CD4-positive, alpha-beta T cell (primary cell): ENCODE data around the gene WFDC5. TPM values are rescaled to one million over a fixed set of nuclear protein-coding genes. Genes with fewer than 3 reads are reported as not detected.

Source experiments
- ATAC-seq: fragments of 200-7000 bp; cut with Tn5 transposase; one replicate; pipeline ENCODE4 v1.10.0; 2022; ENCODE audit warnings: mild to moderate bottlenecking; ENCODE audit not compliant: poor library complexity
- CTCF ChIA-PET: fragments of 350-600 bp; sonication (Branson Sonifier 250); formaldehyde crosslinking; loops from one replicate; lab custom pipeline; 2021; ENCODE audit warnings: antibody characterized with exemption, inconsistent platforms; lab: Charles Lee
- POLR2A ChIA-PET: fragments of 350-600 bp; sonication (Branson Sonifier 250); formaldehyde crosslinking; loops from one replicate; lab custom pipeline; 2021; ENCODE audit warnings: antibody characterized with exemption, inconsistent platforms; lab: Charles Lee
- DNase-seq, 14 experiments: peaks; one replicate each; pipeline ENCODE4 v3.0.0-alpha.2; 2013 to 2020; ENCODE audit warnings: mixed read lengths in 2 of 14
- H3K27ac ChIP-seq, 2 donors: one replicate each; pipeline versions ENCODE4 v1.5.1 to v1.7.0; 2013; ENCODE audit warnings: low read length in 2 of 2, low read depth in 1 of 2, mild to moderate bottlenecking in 1 of 2
- H3K27me3 ChIP-seq, 2 experiments: 1 replicate in 1 of 2; 2 replicates in 1 of 2; pipeline versions ENCODE4 v1.6.1 to v1.7.0; 2013; ENCODE audit warnings: low read length in 2 of 2, control low read depth in 1 of 2, mild to moderate bottlenecking in 1 of 2, moderate library complexity in 1 of 2; ENCODE audit not compliant: insufficient read depth in 2 of 2, control insufficient read depth in 1 of 2
- H3K36me3 ChIP-seq: one replicate; pipeline ENCODE4 v1.6.1; 2013; ENCODE audit warnings: low read length, control low read depth; ENCODE audit not compliant: insufficient read depth
- H3K4me1 ChIP-seq: one replicate; pipeline ENCODE4 v1.6.1; 2013; ENCODE audit warnings: low read length, control low read depth; ENCODE audit not compliant: insufficient read depth
- H3K4me3 ChIP-seq: one replicate; pipeline ENCODE4 v1.5.1; 2013; ENCODE audit warnings: mild to moderate bottlenecking, low read length, moderate library complexity
- H3K9me3 ChIP-seq, 2 experiments: 1 replicate in 1 of 2; 2 replicates in 1 of 2; pipeline versions ENCODE4 v1.6.1 to v1.7.0; 2013; ENCODE audit warnings: low read length in 2 of 2, mild to moderate bottlenecking in 2 of 2, control low read depth in 1 of 2, moderate library complexity in 1 of 2; ENCODE audit not compliant: control insufficient read depth in 1 of 2, insufficient read depth in 1 of 2
- H3K27ac Mint-ChIP-seq: one replicate; pipeline ENCODE4 v1.8.0; 2020; ENCODE audit warnings: mixed read lengths
- H3K27me3 Mint-ChIP-seq: one replicate; pipeline ENCODE4 v1.8.0; 2021; ENCODE audit warnings: mixed read lengths
- H3K36me3 Mint-ChIP-seq: one replicate; pipeline ENCODE4 v1.8.0; 2021; ENCODE audit warnings: low read depth, mixed read lengths
- H3K4me1 Mint-ChIP-seq: one replicate; pipeline ENCODE4 v1.8.0; 2021; ENCODE audit warnings: low read depth, mixed read lengths
- H3K4me3 Mint-ChIP-seq: one replicate; pipeline ENCODE4 v1.8.0; 2020; ENCODE audit warnings: mild to moderate bottlenecking, mixed read lengths
- H3K9me3 Mint-ChIP-seq: one replicate; pipeline ENCODE4 v1.8.0; 2020; ENCODE audit warnings: mixed read lengths
- intact Hi-C, 2 experiments: fragments of 100-400 bp; cut with DNase I in 1 of 2; cut with micrococcal nuclease in 1 of 2; formaldehyde crosslinking; loops; one replicate each; pipeline versions ENCODE4 v1.15.1 to v1.9.0; 2023 to 2025; cut with DNase I, micrococcal nuclease
- total RNA-seq, 174 experiments: library from RNA in 2 of 174; stranded (reverse) in 2 of 174; gene quantifications; one replicate each; pipeline ENCODE4 v1.2.3 and lab custom pipeline; 2021 to 2026
- TF ChIP-seq, protein P1 (sequence below): fragments of 200-600 bp; IDR thresholded peaks from one replicate; pipeline ENCODE4 v1.8.0; 2022; ENCODE audit warnings: antibody characterized with exemption, mild to moderate bottlenecking

Gene WFDC5
- total RNA-seq, 2 experiments from 2014 or later, result not detected

GRCh38 chr20:45117581-45117980 is 2.6 kb upstream of the WFDC5 start:
- ChIA-PET CTCF (interaction anchor here (1.0 kb wide), 1 partner anchor 73 kb away, joined by 3 read pairs; no protein-coding TSS in a partner anchor), POLR2A (no interaction called here)
- DNase-seq, result no peak
- Histone ChIP-seq H3K4me1 (peaks cover 6% of the 10 kb centered on the region), H3K27me3 (peaks cover 0 to 9% of the 10 kb centered on the region in 2 experiments), H3K36me3 (no peaks in the 10 kb centered on the region), H3K27ac (no peak overlapping the region), H3K4me3 (no peak overlapping the region), H3K9me3 (no peaks in the 10 kb centered on the region)
- H3K27ac Mint-ChIP-seq, result no peak overlapping the region
- TF ChIP-seq, protein P1, sequence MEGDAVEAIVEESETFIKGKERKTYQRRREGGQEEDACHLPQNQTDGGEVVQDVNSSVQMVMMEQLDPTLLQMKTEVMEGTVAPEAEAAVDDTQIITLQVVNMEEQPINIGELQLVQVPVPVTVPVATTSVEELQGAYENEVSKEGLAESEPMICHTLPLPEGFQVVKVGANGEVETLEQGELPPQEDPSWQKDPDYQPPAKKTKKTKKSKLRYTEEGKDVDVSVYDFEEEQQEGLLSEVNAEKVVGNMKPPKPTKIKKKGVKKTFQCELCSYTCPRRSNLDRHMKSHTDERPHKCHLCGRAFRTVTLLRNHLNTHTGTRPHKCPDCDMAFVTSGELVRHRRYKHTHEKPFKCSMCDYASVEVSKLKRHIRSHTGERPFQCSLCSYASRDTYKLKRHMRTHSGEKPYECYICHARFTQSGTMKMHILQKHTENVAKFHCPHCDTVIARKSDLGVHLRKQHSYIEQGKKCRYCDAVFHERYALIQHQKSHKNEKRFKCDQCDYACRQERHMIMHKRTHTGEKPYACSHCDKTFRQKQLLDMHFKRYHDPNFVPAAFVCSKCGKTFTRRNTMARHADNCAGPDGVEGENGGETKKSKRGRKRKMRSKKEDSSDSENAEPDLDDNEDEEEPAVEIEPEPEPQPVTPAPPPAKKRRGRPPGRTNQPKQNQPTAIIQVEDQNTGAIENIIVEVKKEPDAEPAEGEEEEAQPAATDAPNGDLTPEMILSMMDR, result no peak
- H3K36me3 Mint-ChIP-seq, result no peaks in the 10 kb centered on the region
- intact Hi-C loops, result no loop called here
- peaks cover 11% of the 10 kb centered on the region for H3K27me3 Mint-ChIP-seq
- ATAC-seq, result no peak
- no peaks in the 10 kb centered on the region for H3K9me3 Mint-ChIP-seq
- H3K4me3 Mint-ChIP-seq, result no peak overlapping the region
- H3K4me1 Mint-ChIP-seq, result peaks cover 5% of the 10 kb centered on the region

DNA sequence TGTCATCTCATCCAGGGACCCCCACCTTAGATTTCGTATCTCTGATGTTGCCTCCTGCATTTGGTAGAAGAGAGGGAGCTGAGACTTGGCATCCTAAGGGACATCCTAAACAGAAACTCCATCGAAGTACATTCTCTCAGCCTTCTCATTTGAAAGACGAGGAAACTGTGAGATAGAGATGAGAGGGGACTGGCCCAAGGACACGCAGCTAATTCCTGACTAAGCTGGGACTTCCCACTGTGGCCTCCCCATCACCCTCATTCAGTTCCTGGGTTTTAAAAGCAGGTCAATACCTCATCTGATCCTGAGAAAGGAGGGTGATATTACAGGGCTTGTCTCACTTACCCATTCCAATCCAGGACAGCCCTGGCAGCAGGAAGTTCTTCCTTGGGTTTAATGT is 855 bp upstream of the WFDC5 start:
- ATAC-seq (no peak), DNase-seq (no peak)
- TF ChIP-seq, protein P1, result no peak
- intact Hi-C loops, result no loop called here
- H3K9me3 Mint-ChIP-seq, result no peaks in the 10 kb centered on the region
- ChIA-PET CTCF (no interaction called here), POLR2A (no interaction called here)
- H3K27ac ChIP-seq, result no peak overlapping the region
- H3K9me3 ChIP-seq, result no peaks in the 10 kb centered on the region
- H3K4me1 Mint-ChIP-seq, result peaks cover 5% of the 10 kb centered on the region
- H3K27me3 Mint-ChIP-seq, result peaks cover 6% of the 10 kb centered on the region
- H3K4me1 ChIP-seq, result peaks cover 6% of the 10 kb centered on the region
- no peak overlapping the region for H3K4me3 Mint-ChIP-seq
- H3K36me3 Mint-ChIP-seq, result no peaks in the 10 kb centered on the region
- H3K36me3 ChIP-seq, result no peaks in the 10 kb centered on the region
- peaks cover 0 to 9% of the 10 kb centered on the region in 2 experiments for H3K27me3 ChIP-seq
- no peak overlapping the region for H3K4me3 ChIP-seq
- H3K27ac Mint-ChIP-seq, result no peak overlapping the region

DNA sequence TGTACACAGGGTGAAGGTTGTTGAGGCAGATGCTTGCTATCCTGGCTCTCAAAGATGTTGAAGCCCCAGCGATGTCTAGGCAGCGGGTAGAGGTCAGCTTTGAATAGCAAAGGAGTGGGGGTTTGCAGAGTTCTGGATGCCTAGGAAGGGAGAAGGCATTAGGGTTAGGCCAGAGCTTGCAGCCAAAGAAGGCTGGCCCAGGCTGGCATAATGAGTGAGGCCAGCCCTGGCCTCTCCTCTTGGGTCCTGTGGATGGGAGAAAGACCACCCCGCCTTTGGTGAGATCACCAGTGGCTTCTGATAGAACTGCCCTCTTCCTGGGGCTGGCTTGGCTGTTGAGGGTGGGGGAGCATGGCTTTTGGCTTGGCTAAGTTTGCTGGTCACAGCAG is 406 bp upstream of the WFDC5 start:
- H3K9me3 ChIP-seq, result no peaks in the 10 kb centered on the region
- H3K27ac Mint-ChIP-seq, result no peak overlapping the region
- no peak overlapping the region for H3K4me3 Mint-ChIP-seq

More for the DNA sequence above, 406 bp upstream of the WFDC5 start:
- H3K4me1 Mint-ChIP-seq, result peaks cover 5% of the 10 kb centered on the region
- Histone ChIP-seq H3K27ac (no peak overlapping the region), H3K4me1 (peaks cover 6% of the 10 kb centered on the region), H3K36me3 (no peaks in the 10 kb centered on the region), H3K4me3 (no peak overlapping the region), H3K27me3 (peaks cover 0 to 9% of the 10 kb centered on the region in 2 experiments)
- TF ChIP-seq, protein P1, result no peak
- no peak for ATAC-seq
- CTCF ChIA-PET, result interaction anchor here (0.6 kb wide), 1 partner anchor 19 kb away, joined by 3 read pairs; no protein-coding TSS in a partner anchor
- intact Hi-C loops, result no loop called here
- H3K9me3 Mint-ChIP-seq, result no peaks in the 10 kb centered on the region
- peaks cover 5% of the 10 kb centered on the region for H3K27me3 Mint-ChIP-seq
- POLR2A ChIA-PET, result no interaction called here
- no peak for DNase-seq
- no peaks in the 10 kb centered on the region for H3K36me3 Mint-ChIP-seq
